SK-N-DZ (cell line): ENCODE measurements around the gene C1orf167. TPM values are rescaled to one million over a fixed set of nuclear protein-coding genes. Genes with fewer than 3 reads are reported as not detected.
A peak's percentile ranks its signal among the peaks of the same experiment; 100 is the strongest.

Source experiments
- DNase-seq: peaks from one replicate; pipeline ENCODE4 v3.0.0-alpha.2; 2015; ENCODE audit warnings: low spot score
- polyA plus RNA-seq, 2 experiments: library from polyadenylated mRNA; depleted of rRNA; stranded (reverse); fragments of >200 nt; gene quantifications; 2 replicates each; pipeline ENCODE4 v1.2.3, GENCODE V29; 2014

C1orf167 gene
- polyA plus RNA-seq (2014; cell fraction: cytosol; rRNA removed), result not detected in 2 replicates
- polyA plus RNA-seq (2014; cell fraction: nucleus; rRNA removed), result not detected in 2 replicates

GRCh38 chr1:11761988-11762406 lies at the start of gene C1orf167:
C1orf167 (plus strand) TSS chr1:11762193; CDS start chr1:11764401, 2,208 bp downstream.
- no peak for DNase-seq

- no peak for DNase-seq
Observed at GRCh38 chr1:11712285-11712684, 49.7 kb upstream of the C1orf167 start.

GRCh38 chr1:11713095-11713494 lies 48.9 kb upstream of the C1orf167 start:
- no peak for DNase-seq

- no peak for DNase-seq
Observed at GRCh38 chr1:11714831-11715575, 47.0 kb upstream of the C1orf167 start.

- peak; percentile 39 for DNase-seq
Observed at GRCh38 chr1:11719313-11720032, 42.5 kb upstream of the C1orf167 start.

GRCh38 chr1:11720033-11720376 lies 42.0 kb upstream of the C1orf167 start:
- no peak for DNase-seq

GRCh38 chr1:11720525-11720924 lies 41.5 kb upstream of the C1orf167 start:
- no peak for DNase-seq

- no peak for DNase-seq
Observed at GRCh38 chr1:11721311-11721710, 40.7 kb upstream of the C1orf167 start.

GRCh38 chr1:11722538-11722937 lies 39.5 kb upstream of the C1orf167 start:
- DNase-seq, result no peak

- no peak for DNase-seq
Observed at GRCh38 chr1:11725616-11726015, 36.4 kb upstream of the C1orf167 start.

GRCh38 chr1:11727119-11727518 lies 34.9 kb upstream of the C1orf167 start:
- DNase-seq, result no peak

- no peak for DNase-seq
Observed at GRCh38 chr1:11728126-11728806, 33.7 kb upstream of the C1orf167 start.

GRCh38 chr1:11729155-11729497 lies 32.9 kb upstream of the C1orf167 start:
- DNase-seq, result no peak

GRCh38 chr1:11729498-11730428 lies 32.2 kb upstream of the C1orf167 start:
- no peak for DNase-seq

- DNase-seq, result no peak
Observed at GRCh38 chr1:11730429-11730891, 31.5 kb upstream of the C1orf167 start.

GRCh38 chr1:11731691-11732283 lies 30.2 kb upstream of the C1orf167 start:
- DNase-seq, result no peak

GRCh38 chr1:11733306-11733705 lies 28.7 kb upstream of the C1orf167 start:
- no peak for DNase-seq

- DNase-seq, result no peak
Observed at GRCh38 chr1:11735531-11735853, 26.5 kb upstream of the C1orf167 start.

- DNase-seq, result peak; percentile 82
Observed at GRCh38 chr1:11735854-11736745, 25.9 kb upstream of the C1orf167 start, which contains the start of gene AGTRAP. AGTRAP (plus strand) TSS chr1:11736136; CDS start chr1:11736209, 73 bp downstream.
